H1 (cell line): ENCODE results near the gene MAPRE3. TPM values are rescaled to one million over a fixed set of nuclear protein-coding genes. Genes with fewer than 3 reads are reported as not detected.

Experiments
- CEBPB ChIP-seq: IDR thresholded peaks from 2 replicates; pipeline ENCODE4 v1.6.1; 2012; ENCODE audit warnings: low read depth, low read length
- CHD1 ChIP-seq: IDR thresholded peaks from 2 replicates; pipeline ENCODE4 v1.6.1; 2012; ENCODE audit warnings: low read depth, low read length, improper control_type of control experiment
- EGR1 ChIP-seq: IDR thresholded peaks from 2 replicates; pipeline ENCODE4 v1.6.1; 2011; ENCODE audit warnings: low read depth, low read length, borderline replicate concordance
- FOSL1 ChIP-seq: IDR thresholded peaks from 2 replicates; pipeline ENCODE4 v1.6.1; 2011; ENCODE audit warnings: mild to moderate bottlenecking, low read depth, low read length, moderate library complexity; ENCODE audit not compliant: insufficient read depth
- HDAC2 ChIP-seq, 2 experiments: fragments of 300-600 bp in 1 of 2; sonication (generic) in 1 of 2; IDR thresholded peaks; 2 replicates each; pipeline ENCODE4 v1.6.1; 2011 to 2012; ENCODE audit warnings: low read depth in 2 of 2, low read length in 2 of 2, mild to moderate bottlenecking in 2 of 2, moderate library complexity in 2 of 2, borderline replicate concordance in 1 of 2, inconsistent platforms in 1 of 2
- MAFK ChIP-seq: IDR thresholded peaks from 2 replicates; pipeline ENCODE4 v1.6.1; 2012; ENCODE audit warnings: low read depth, mild to moderate bottlenecking, improper control_type of control experiment, low read length
- POLR2A ChIP-seq, 2 experiments: IDR thresholded peaks; 1 replicate in 1 of 2; 2 replicates in 1 of 2; pipeline ENCODE4 v1.6.1; 2011; ENCODE audit warnings: low read depth in 2 of 2, low read length in 2 of 2, mild to moderate bottlenecking in 2 of 2; ENCODE audit errors: control extremely low read depth in 1 of 2
- RNF2 ChIP-seq: fragments of 200-900, 300-1000 bp; sonication (generic); IDR thresholded peaks from 2 replicates; pipeline ENCODE4 v1.7.1; 2016; ENCODE audit warnings: borderline replicate concordance, low read depth, mild to moderate bottlenecking, antibody characterized with exemption, low read length; ENCODE audit not compliant: poor library complexity, severe bottlenecking; ENCODE audit errors: missing control alignments
- TAF1 ChIP-seq: IDR thresholded peaks from 2 replicates; pipeline ENCODE4 v1.6.1; 2011; ENCODE audit warnings: mild to moderate bottlenecking, low read depth, low read length
- TCF12 ChIP-seq: IDR thresholded peaks from 2 replicates; pipeline ENCODE4 v1.6.1; 2011; ENCODE audit warnings: low read depth, mild to moderate bottlenecking, low read length
- YY1 ChIP-seq: IDR thresholded peaks from 2 replicates; pipeline ENCODE4 v1.6.1; 2011; ENCODE audit warnings: low read depth, mild to moderate bottlenecking, low read length
- ZNF274 ChIP-seq: IDR thresholded peaks from 2 replicates; pipeline ENCODE4 v1.7.0; 2012; ENCODE audit warnings: low read length, borderline replicate concordance; ENCODE audit errors: extremely low read depth
- polyA plus RNA-seq, 7 experiments: library from polyadenylated mRNA; depleted of rRNA in 3 of 7; stranded (reverse) in 5 of 7; unstranded in 2 of 7; fragments of >200 nt in 5 of 7; fragments of 200-250 nt in 2 of 7; gene quantifications; 1 replicate in 5 of 7; 2 replicates in 1 of 7; 4 replicates in 1 of 7; pipeline versions ENCODE4 v1.2.1 to v1.2.3, GENCODE V29; 2011 to 2013; ENCODE audit warnings: missing spikeins in 2 of 7, mixed read lengths in 2 of 7
- total RNA-seq: library from RNA; stranded (reverse); fragmentation: NEBNext Ultra II Directional; extraction: Animal tissue kit (Norgen Biotek cat#: 25700); gene quantifications from 2 replicates; pipeline ENCODE4 v1.2.1, GENCODE V29; 2021
- TF ChIP-seq, protein P1 (sequence below): fragments of 300-600 bp; sonication (generic); IDR thresholded peaks from 2 replicates; pipeline ENCODE4 v1.7.1; 2012; ENCODE audit warnings: low read length, moderate library complexity, mild to moderate bottlenecking, inconsistent platforms; ENCODE audit not compliant: insufficient replicate concordance

The MAPRE3 gene
- total and polyA plus RNA-seq, 2 of the 8 experiments (the other 6 are each of a cell fraction or from before 2014, with no cell fraction given): 4.9 to 6.6 TPM

DNA sequence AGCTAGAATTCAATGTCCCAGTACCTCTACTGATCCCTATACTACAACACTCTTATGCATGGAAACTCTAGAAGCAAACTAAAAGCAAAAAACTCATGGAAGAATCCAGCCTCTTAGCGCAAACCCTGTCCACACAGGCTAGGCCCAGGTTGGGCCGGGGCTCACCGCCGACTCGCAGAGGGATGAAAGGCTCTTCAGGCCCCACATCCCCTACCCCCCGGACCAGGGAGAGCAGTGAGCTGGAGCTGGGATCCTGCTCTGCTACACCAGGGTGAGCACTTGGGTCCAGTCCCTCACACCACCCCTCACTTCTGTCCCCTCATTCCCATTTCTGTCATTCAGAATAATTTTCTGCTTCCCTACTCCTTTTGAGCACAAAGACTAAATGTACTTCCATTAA lies 99.0 kb downstream of the MAPRE3 start (continued):
- TF ChIP-seq, protein P1, sequence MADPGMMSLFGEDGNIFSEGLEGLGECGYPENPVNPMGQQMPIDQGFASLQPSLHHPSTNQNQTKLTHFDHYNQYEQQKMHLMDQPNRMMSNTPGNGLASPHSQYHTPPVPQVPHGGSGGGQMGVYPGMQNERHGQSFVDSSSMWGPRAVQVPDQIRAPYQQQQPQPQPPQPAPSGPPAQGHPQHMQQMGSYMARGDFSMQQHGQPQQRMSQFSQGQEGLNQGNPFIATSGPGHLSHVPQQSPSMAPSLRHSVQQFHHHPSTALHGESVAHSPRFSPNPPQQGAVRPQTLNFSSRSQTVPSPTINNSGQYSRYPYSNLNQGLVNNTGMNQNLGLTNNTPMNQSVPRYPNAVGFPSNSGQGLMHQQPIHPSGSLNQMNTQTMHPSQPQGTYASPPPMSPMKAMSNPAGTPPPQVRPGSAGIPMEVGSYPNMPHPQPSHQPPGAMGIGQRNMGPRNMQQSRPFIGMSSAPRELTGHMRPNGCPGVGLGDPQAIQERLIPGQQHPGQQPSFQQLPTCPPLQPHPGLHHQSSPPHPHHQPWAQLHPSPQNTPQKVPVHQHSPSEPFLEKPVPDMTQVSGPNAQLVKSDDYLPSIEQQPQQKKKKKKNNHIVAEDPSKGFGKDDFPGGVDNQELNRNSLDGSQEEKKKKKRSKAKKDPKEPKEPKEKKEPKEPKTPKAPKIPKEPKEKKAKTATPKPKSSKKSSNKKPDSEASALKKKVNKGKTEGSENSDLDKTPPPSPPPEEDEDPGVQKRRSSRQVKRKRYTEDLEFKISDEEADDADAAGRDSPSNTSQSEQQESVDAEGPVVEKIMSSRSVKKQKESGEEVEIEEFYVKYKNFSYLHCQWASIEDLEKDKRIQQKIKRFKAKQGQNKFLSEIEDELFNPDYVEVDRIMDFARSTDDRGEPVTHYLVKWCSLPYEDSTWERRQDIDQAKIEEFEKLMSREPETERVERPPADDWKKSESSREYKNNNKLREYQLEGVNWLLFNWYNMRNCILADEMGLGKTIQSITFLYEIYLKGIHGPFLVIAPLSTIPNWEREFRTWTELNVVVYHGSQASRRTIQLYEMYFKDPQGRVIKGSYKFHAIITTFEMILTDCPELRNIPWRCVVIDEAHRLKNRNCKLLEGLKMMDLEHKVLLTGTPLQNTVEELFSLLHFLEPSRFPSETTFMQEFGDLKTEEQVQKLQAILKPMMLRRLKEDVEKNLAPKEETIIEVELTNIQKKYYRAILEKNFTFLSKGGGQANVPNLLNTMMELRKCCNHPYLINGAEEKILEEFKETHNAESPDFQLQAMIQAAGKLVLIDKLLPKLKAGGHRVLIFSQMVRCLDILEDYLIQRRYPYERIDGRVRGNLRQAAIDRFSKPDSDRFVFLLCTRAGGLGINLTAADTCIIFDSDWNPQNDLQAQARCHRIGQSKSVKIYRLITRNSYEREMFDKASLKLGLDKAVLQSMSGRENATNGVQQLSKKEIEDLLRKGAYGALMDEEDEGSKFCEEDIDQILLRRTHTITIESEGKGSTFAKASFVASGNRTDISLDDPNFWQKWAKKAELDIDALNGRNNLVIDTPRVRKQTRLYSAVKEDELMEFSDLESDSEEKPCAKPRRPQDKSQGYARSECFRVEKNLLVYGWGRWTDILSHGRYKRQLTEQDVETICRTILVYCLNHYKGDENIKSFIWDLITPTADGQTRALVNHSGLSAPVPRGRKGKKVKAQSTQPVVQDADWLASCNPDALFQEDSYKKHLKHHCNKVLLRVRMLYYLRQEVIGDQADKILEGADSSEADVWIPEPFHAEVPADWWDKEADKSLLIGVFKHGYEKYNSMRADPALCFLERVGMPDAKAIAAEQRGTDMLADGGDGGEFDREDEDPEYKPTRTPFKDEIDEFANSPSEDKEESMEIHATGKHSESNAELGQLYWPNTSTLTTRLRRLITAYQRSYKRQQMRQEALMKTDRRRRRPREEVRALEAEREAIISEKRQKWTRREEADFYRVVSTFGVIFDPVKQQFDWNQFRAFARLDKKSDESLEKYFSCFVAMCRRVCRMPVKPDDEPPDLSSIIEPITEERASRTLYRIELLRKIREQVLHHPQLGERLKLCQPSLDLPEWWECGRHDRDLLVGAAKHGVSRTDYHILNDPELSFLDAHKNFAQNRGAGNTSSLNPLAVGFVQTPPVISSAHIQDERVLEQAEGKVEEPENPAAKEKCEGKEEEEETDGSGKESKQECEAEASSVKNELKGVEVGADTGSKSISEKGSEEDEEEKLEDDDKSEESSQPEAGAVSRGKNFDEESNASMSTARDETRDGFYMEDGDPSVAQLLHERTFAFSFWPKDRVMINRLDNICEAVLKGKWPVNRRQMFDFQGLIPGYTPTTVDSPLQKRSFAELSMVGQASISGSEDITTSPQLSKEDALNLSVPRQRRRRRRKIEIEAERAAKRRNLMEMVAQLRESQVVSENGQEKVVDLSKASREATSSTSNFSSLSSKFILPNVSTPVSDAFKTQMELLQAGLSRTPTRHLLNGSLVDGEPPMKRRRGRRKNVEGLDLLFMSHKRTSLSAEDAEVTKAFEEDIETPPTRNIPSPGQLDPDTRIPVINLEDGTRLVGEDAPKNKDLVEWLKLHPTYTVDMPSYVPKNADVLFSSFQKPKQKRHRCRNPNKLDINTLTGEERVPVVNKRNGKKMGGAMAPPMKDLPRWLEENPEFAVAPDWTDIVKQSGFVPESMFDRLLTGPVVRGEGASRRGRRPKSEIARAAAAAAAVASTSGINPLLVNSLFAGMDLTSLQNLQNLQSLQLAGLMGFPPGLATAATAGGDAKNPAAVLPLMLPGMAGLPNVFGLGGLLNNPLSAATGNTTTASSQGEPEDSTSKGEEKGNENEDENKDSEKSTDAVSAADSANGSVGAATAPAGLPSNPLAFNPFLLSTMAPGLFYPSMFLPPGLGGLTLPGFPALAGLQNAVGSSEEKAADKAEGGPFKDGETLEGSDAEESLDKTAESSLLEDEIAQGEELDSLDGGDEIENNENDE: no peak
- TF ChIP-seq POLR2A (IDR thresholded peaks at IDR 0.05; ENCODE audit: control extremely low read depth in 1 of 2, low read depth in 2 of 2, low read length in 2 of 2) (no peak), TAF1 (no peak), CHD1 (no peak), YY1 (no peak), HDAC2 (IDR thresholded peaks at IDR 0.05; ENCODE audit: borderline replicate concordance in 1 of 2, low read depth in 2 of 2, low read length in 2 of 2) (no peak), CEBPB (no peak), EGR1 (no peak), ZNF274 (no peak), FOSL1 (no peak), RNF2 (no peak), MAFK (no peak), TCF12 (no peak)
